A673 (cell line): ENCODE data around the gene AUH. TPM values are rescaled to one million over a fixed set of nuclear protein-coding genes. Genes with fewer than 3 reads are reported as not detected.

Experiments used
- BruUV-seq: library from RNA; stranded (reverse); fragments of 400-500 nt; replicated peaks from 2 replicates; lab custom pipeline; 2021; lab: Mats Ljungman, UMichigan
- CTCF ChIA-PET: fragments of 300-600 bp; sonication (Branson Sonifier 250); formaldehyde crosslinking; loops from one replicate; lab custom pipeline; 2022; ENCODE audit warnings: antibody characterized with exemption; lab: Charles Lee
- POLR2A ChIA-PET: fragments of 300-600 bp; sonication (Branson Sonifier 250); formaldehyde crosslinking; loops from one replicate; lab custom pipeline; 2022; ENCODE audit warnings: antibody characterized with exemption; ENCODE audit not compliant: low non-redundant PET; lab: Charles Lee
- DNase-seq: peaks from one replicate; pipeline ENCODE4 v3.0.0-alpha.2; 2015; ENCODE audit warnings: low spot score
- H3K27ac ChIP-seq: fragments of 200-600 bp; sonication (generic); 2 replicates; pipeline ENCODE4 v1.5.1; 2016; ENCODE audit warnings: mixed run types, low read depth, mild to moderate bottlenecking, mixed read lengths, antibody characterized with exemption, low read length; ENCODE audit not compliant: poor library complexity, severe bottlenecking
- H3K27me3 ChIP-seq: fragments of 200-600 bp; sonication (generic); replicated peaks from 2 replicates; pipeline ENCODE4 v1.6.1; 2017; ENCODE audit warnings: mixed run types, low read depth, mild to moderate bottlenecking, mixed read lengths, antibody characterized with exemption, low read length; ENCODE audit not compliant: insufficient read depth, poor library complexity
- H3K36me3 ChIP-seq: fragments of 200-600 bp; sonication (generic); 2 replicates; pipeline ENCODE4 v1.6.1; 2016; ENCODE audit warnings: mixed run types, mild to moderate bottlenecking, mixed read lengths, antibody characterized with exemption, low read length; ENCODE audit not compliant: insufficient read depth, poor library complexity, severe bottlenecking
- H3K4me1 ChIP-seq: fragments of 200-600 bp; sonication (generic); 2 replicates; pipeline ENCODE4 v1.6.1; 2017; ENCODE audit warnings: mixed run types, mild to moderate bottlenecking, mixed read lengths, antibody characterized with exemption, low read length; ENCODE audit not compliant: insufficient read depth, poor library complexity, severe bottlenecking
- H3K4me3 ChIP-seq: fragments of 200-600 bp; sonication (generic); 2 replicates; pipeline ENCODE4 v1.5.1; 2016; ENCODE audit warnings: low read depth, mixed run types, mild to moderate bottlenecking, mixed read lengths, low read length; ENCODE audit not compliant: poor library complexity, severe bottlenecking
- H3K9me3 ChIP-seq: fragments of 200-600 bp; sonication (generic); 2 replicates; pipeline ENCODE4 v1.6.1; 2016; ENCODE audit warnings: mixed run types, low read depth, mild to moderate bottlenecking, mixed read lengths, antibody characterized with exemption, low read length; ENCODE audit not compliant: poor library complexity, severe bottlenecking
- EZH2 ChIP-seq: fragments of 200-600 bp; sonication (generic); IDR thresholded peaks from 2 replicates; pipeline ENCODE4 v1.6.1; 2017; ENCODE audit warnings: borderline replicate concordance, low read depth, mild to moderate bottlenecking, mixed read lengths, antibody characterized with exemption, low read length; ENCODE audit not compliant: poor library complexity, severe bottlenecking
- intact Hi-C: fragments of 100-400 bp; cut with micrococcal nuclease; formaldehyde crosslinking; loops from one replicate; pipeline ENCODE4 v1.10.0; 2022; ENCODE audit not compliant: unreplicated experiment
- total RNA-seq: library from RNA; stranded (reverse); gene quantifications from 2 replicates; pipeline ENCODE4 v1.2.3, GENCODE V29; 2021
- TF ChIP-seq, protein P1 (sequence below): fragments of 300-800, 200-600 bp; sonication (generic); conservative IDR thresholded peaks from 2 replicates; pipeline ENCODE4 v1.5.1; 2017; ENCODE audit warnings: low read depth, mild to moderate bottlenecking, antibody characterized with exemption, low read length, moderate library complexity, mixed read lengths

AUH gene
- total RNA-seq, 1 experiment from 2014 or later = 12.3 TPM

DNA sequence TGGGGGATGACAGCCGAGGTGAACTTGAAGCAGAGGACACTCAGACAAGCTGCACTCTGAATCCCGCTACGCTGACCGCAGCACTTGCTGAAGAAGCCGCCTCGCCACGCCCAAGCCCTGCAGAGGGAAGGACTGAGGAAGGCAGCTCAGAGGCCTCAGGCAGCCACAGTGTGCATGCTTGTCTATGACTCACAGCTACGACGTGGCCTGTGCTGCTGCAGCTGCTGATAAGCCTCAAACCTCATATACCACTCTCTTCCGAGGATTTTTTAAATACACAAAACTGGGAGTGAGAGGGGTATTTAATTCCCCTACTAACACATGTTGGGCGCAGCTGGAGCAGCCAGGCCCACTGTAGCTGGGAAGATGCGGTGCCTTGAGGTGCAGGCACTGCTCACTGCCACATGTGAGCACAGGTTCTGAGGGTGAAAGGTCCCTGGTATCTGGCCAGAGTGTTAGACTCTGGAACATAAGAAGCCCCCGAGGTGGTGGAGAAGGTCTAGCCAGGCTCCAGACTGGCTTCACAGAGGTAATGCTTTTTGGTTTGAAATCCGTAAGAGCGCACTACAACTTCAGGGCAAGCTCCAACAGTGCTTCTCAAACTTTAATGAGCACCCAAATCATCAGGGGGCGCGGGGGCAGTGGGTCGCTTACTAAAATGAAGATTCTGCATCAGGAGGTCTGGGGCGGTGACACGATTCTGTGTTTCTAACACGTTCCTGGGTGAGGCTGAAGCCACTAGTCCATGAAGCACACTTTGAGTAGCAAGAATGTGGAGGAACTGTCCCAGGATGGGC lies 196.8 kb downstream of the AUH start:
- ChIA-PET POLR2A (no interaction called here), CTCF (no interaction called here)
- intact Hi-C loops = no loop called here

More for the DNA sequence above, 196.8 kb downstream of the AUH start:
- Histone ChIP-seq H3K27ac (no peak overlapping the region), H3K4me3 (no peak overlapping the region), H3K4me1 (no peaks in the 10 kb centered on the region), H3K27me3 (no peaks in the 10 kb centered on the region), H3K36me3 (no peaks in the 10 kb centered on the region), H3K9me3 (no peaks in the 10 kb centered on the region)
- no TSS peak for BruUV-seq
- DNase-seq = no peak
- TF ChIP-seq, protein P1, sequence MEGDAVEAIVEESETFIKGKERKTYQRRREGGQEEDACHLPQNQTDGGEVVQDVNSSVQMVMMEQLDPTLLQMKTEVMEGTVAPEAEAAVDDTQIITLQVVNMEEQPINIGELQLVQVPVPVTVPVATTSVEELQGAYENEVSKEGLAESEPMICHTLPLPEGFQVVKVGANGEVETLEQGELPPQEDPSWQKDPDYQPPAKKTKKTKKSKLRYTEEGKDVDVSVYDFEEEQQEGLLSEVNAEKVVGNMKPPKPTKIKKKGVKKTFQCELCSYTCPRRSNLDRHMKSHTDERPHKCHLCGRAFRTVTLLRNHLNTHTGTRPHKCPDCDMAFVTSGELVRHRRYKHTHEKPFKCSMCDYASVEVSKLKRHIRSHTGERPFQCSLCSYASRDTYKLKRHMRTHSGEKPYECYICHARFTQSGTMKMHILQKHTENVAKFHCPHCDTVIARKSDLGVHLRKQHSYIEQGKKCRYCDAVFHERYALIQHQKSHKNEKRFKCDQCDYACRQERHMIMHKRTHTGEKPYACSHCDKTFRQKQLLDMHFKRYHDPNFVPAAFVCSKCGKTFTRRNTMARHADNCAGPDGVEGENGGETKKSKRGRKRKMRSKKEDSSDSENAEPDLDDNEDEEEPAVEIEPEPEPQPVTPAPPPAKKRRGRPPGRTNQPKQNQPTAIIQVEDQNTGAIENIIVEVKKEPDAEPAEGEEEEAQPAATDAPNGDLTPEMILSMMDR = no peak
- no peak for TF ChIP-seq EZH2

Other genes starting within 250 kb of the AUH start
- gene NFIL3, start 61.9 kb upstream of the AUH start, total RNA-seq = 12.5 and 14.5 TPM in 2 replicates